GM23338 (cell line): Measurements from ENCODE around the gene MAGI3. TPM values are rescaled to one million over a fixed set of nuclear protein-coding genes. Genes with fewer than 3 reads are reported as not detected.

Experiments used
- ATAC-seq: fragments of 200-7000 bp; cut with Tn5 transposase; 3 replicates; pipeline ENCODE4 v1.9.1; 2020
- DNase-seq: peaks from one replicate; pipeline ENCODE4 v3.0.0-alpha.2; 2015; ENCODE audit warnings: low spot score
- H2AFZ ChIP-seq: fragments of 200-600 bp; sonication (generic); 2 replicates; pipeline ENCODE4 v1.8.0; 2016; ENCODE audit warnings: antibody characterized with exemption, mild to moderate bottlenecking, moderate library complexity
- H3F3A ChIP-seq: fragments of 200-600 bp; sonication (generic); replicated peaks from 2 replicates; pipeline ENCODE4 v1.8.0; 2017; ENCODE audit warnings: antibody characterized with exemption, mixed run types, low read depth
- H3K27ac ChIP-seq: fragments of 200-600 bp; sonication (generic); 2 replicates; pipeline ENCODE4 v1.6.1; 2016; ENCODE audit warnings: low read depth
- H3K27me3 ChIP-seq: fragments of 200-600 bp; sonication (generic); 2 replicates; pipeline ENCODE4 v1.8.0; 2016; ENCODE audit warnings: mild to moderate bottlenecking, mixed run types, moderate library complexity; ENCODE audit not compliant: insufficient read depth
- H3K36me3 ChIP-seq: fragments of 200-600 bp; sonication (generic); 2 replicates; pipeline ENCODE4 v1.8.0; 2016; ENCODE audit warnings: mild to moderate bottlenecking; ENCODE audit not compliant: insufficient read depth
- H3K4me1 ChIP-seq: fragments of 200-600 bp; sonication (generic); 2 replicates; pipeline ENCODE4 v1.8.0; 2016; ENCODE audit warnings: mild to moderate bottlenecking, moderate library complexity; ENCODE audit not compliant: insufficient read depth
- H3K4me2 ChIP-seq: fragments of 200-600 bp; sonication (generic); 2 replicates; pipeline ENCODE4 v1.7.1; 2017; ENCODE audit warnings: mixed run types
- H3K4me3 ChIP-seq: fragments of 200-600 bp; sonication (generic); 2 replicates; pipeline ENCODE4 v1.6.1; 2016; ENCODE audit warnings: mixed run types
- H3K79me2 ChIP-seq: fragments of 200-600 bp; sonication (generic); replicated peaks from 2 replicates; pipeline ENCODE4 v1.8.0; 2017; ENCODE audit warnings: mild to moderate bottlenecking; ENCODE audit not compliant: insufficient read depth
- H3K9me2 ChIP-seq: fragments of 200-600 bp; sonication (generic); 2 replicates; pipeline ENCODE4 v1.8.0; 2017; ENCODE audit not compliant: insufficient read depth
- H4K20me1 ChIP-seq: fragments of 200-600 bp; sonication (generic); replicated peaks from 2 replicates; pipeline ENCODE4 v1.8.0; 2017; ENCODE audit warnings: mild to moderate bottlenecking; ENCODE audit not compliant: insufficient read depth
- H3K27ac Mint-ChIP-seq: 2 replicates; pipeline ENCODE4 v1.8.0; 2020; ENCODE audit warnings: inconsistent platforms, mild to moderate bottlenecking, moderate library complexity, mixed read lengths
- H3K27me3 Mint-ChIP-seq: 3 replicates; pipeline ENCODE4 v1.8.0; 2022; ENCODE audit warnings: low read depth, mild to moderate bottlenecking, moderate library complexity, mixed read lengths, inconsistent platforms; ENCODE audit not compliant: insufficient read depth, poor library complexity
- H3K36me3 Mint-ChIP-seq: 3 replicates; pipeline ENCODE4 v1.8.0; 2021; ENCODE audit warnings: low read depth, mild to moderate bottlenecking, inconsistent platforms, moderate library complexity, mixed read lengths
- H3K4me1 Mint-ChIP-seq: 3 replicates; pipeline ENCODE4 v1.8.0; 2020; ENCODE audit warnings: mild to moderate bottlenecking, inconsistent platforms, mixed read lengths
- H3K4me3 Mint-ChIP-seq: 3 replicates; pipeline ENCODE4 v1.8.0; 2021; ENCODE audit warnings: moderate library complexity, mild to moderate bottlenecking, inconsistent platforms, mixed read lengths
- H3K9me3 Mint-ChIP-seq: 3 replicates; pipeline ENCODE4 v1.8.0; 2020; ENCODE audit warnings: moderate library complexity, mild to moderate bottlenecking, inconsistent platforms, mixed read lengths
- CREB1 ChIP-seq: fragments of 250-450 bp; sonication (Bioruptor Pico); IDR thresholded peaks from 2 replicates; pipeline ENCODE4 v1.5.0; 2020; ENCODE audit warnings: low read depth, mild to moderate bottlenecking, moderate library complexity
- EZH2 ChIP-seq: fragments of 200-600 bp; sonication (generic); IDR thresholded peaks from one replicate; pipeline ENCODE4 v1.8.0; 2017; ENCODE audit warnings: antibody characterized with exemption, mild to moderate bottlenecking, low read depth; ENCODE audit not compliant: unreplicated experiment
- EZH2phosphoT487 ChIP-seq: fragments of 200-600 bp; sonication (generic); IDR thresholded peaks from one replicate; pipeline ENCODE4 v1.8.1; 2018; ENCODE audit warnings: antibody characterized with exemption; ENCODE audit not compliant: unreplicated experiment
- JUNB ChIP-seq: IDR thresholded peaks from one replicate; pipeline ENCODE4 v1.6.1; 2016; ENCODE audit warnings: antibody characterized with exemption; ENCODE audit not compliant: unreplicated experiment
- NANOG ChIP-seq: IDR thresholded peaks from 2 replicates; pipeline ENCODE4 v1.6.1; 2016; ENCODE audit warnings: antibody characterized with exemption, borderline replicate concordance
- POLR2AphosphoS5 ChIP-seq: IDR thresholded peaks from 2 replicates; pipeline ENCODE4 v1.6.1; 2016; ENCODE audit warnings: antibody characterized with exemption, low read depth
- REST ChIP-seq: IDR thresholded peaks from one replicate; pipeline ENCODE4 v1.6.1; 2018; ENCODE audit warnings: antibody characterized with exemption; ENCODE audit not compliant: unreplicated experiment
- STAT1 ChIP-seq: IDR thresholded peaks from one replicate; pipeline ENCODE4 v1.6.1; 2016; ENCODE audit warnings: antibody characterized with exemption; ENCODE audit not compliant: unreplicated experiment
- ZNF114 ChIP-seq: fragments of 250-450 bp; sonication (Bioruptor Pico); IDR thresholded peaks from 2 replicates; pipeline ENCODE4 v1.5.0; 2020; ENCODE audit warnings: mild to moderate bottlenecking, moderate library complexity
- ZNF331 ChIP-seq: fragments of 250-450 bp; sonication (Bioruptor Pico); IDR thresholded peaks from 2 replicates; pipeline ENCODE4 v1.5.0; 2020; ENCODE audit warnings: low read depth, mild to moderate bottlenecking, moderate library complexity
- ZNF462 ChIP-seq: fragments of 250-450 bp; sonication (Bioruptor Pico); IDR thresholded peaks from 2 replicates; pipeline ENCODE4 v1.5.0; 2020; ENCODE audit warnings: mild to moderate bottlenecking, moderate library complexity
- polyA plus RNA-seq: library from polyadenylated mRNA; unstranded; fragments of >200 nt; fragmentation: Nextera tagmentation; extraction: Ambion mirVana; gene quantifications from 2 replicates; pipeline ENCODE4 v1.2.1, GENCODE V29; 2016
- total RNA-seq: library from RNA; depleted of rRNA; stranded (reverse); fragments of >200 nt; shearing (Covaris generic); gene quantifications from 2 replicates; pipeline ENCODE4 v1.2.3, GENCODE V29; 2014
- TF ChIP-seq, protein P1 (sequence below), 2 experiments: fragments of 200-600 bp in 1 of 2; sonication (generic) in 1 of 2; conservative IDR thresholded peaks; 2 replicates each; pipeline versions ENCODE4 v1.5.1 to v1.6.1; 2016 to 2017; ENCODE audit warnings: antibody characterized with exemption in 2 of 2, low read depth in 2 of 2, mild to moderate bottlenecking in 2 of 2, moderate library complexity in 1 of 2
- TF ChIP-seq, protein P2 (sequence below): IDR thresholded peaks from 2 replicates; pipeline ENCODE4 v1.6.1; 2016; ENCODE audit warnings: antibody characterized with exemption

Gene MAGI3
- total and polyA plus RNA-seq, 2 experiments from 2014 or later: 3.9 to 10.0 TPM

DNA sequence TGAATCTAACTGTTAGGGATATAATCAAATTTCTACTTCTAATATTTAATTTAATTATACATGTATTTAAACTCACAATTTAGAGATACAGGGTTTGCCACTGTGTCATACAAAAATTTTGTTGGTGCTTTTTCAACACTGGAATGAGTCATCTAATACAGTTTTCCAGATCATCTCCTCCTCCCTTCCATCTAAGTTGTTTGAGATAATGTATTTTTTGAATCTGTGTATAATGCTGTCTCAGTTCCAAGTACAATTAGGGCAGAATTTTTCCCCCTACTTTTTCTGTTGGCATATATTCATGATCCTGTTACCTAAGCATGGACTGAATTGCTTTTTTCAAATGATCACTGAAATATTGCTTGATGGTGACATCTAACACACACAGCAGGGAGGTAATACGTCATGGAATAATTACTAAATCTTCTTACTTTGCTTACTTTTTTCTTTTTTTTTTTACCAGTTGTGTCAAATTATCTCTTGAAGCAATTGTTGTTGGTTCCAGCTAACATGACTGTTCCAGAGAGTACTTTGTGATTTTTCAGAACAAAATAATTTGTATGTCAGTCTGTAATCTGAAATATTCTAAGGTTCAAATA is 146.0 kb downstream of the MAGI3 start:
- Mint-ChIP-seq H3K27ac (no peak overlapping the region), H3K9me3 (no peaks in the 10 kb centered on the region), H3K4me3 (no peak overlapping the region), H3K27me3 (no peaks in the 10 kb centered on the region), H3K36me3 (no peaks in the 10 kb centered on the region), H3K4me1 (peaks cover 2% of the 10 kb centered on the region; the same call in 2 of the 3 replicates)
- Histone ChIP-seq H3K9me2 (no peaks in the 10 kb centered on the region), H3K79me2 (no peaks in the 10 kb centered on the region), H3K27me3 (no peaks in the 10 kb centered on the region), H3K4me2 (no peak overlapping the region), H2AFZ (no peak overlapping the region), H3F3A (no peaks in the 10 kb centered on the region), H3K27ac (no peak overlapping the region), H4K20me1 (no peaks in the 10 kb centered on the region), H3K36me3 (no peaks in the 10 kb centered on the region), H3K4me1 (no peaks in the 10 kb centered on the region; the same call in 1 of the 2 replicates), H3K4me3 (no peak overlapping the region)
- TF ChIP-seq POLR2AphosphoS5: no peak
- no peak for TF ChIP-seq ZNF114 (CRISPR knock-in tag)
- no peak for TF ChIP-seq EZH2
- TF ChIP-seq ZNF331 (CRISPR knock-in tag): no peak
- no peak for TF ChIP-seq STAT1
- TF ChIP-seq, protein P1, sequence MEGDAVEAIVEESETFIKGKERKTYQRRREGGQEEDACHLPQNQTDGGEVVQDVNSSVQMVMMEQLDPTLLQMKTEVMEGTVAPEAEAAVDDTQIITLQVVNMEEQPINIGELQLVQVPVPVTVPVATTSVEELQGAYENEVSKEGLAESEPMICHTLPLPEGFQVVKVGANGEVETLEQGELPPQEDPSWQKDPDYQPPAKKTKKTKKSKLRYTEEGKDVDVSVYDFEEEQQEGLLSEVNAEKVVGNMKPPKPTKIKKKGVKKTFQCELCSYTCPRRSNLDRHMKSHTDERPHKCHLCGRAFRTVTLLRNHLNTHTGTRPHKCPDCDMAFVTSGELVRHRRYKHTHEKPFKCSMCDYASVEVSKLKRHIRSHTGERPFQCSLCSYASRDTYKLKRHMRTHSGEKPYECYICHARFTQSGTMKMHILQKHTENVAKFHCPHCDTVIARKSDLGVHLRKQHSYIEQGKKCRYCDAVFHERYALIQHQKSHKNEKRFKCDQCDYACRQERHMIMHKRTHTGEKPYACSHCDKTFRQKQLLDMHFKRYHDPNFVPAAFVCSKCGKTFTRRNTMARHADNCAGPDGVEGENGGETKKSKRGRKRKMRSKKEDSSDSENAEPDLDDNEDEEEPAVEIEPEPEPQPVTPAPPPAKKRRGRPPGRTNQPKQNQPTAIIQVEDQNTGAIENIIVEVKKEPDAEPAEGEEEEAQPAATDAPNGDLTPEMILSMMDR (conservative IDR thresholded peaks at IDR 0.05; ENCODE audit: low read depth in 2 of 2): no peak
- TF ChIP-seq CREB1: no peak
- TF ChIP-seq EZH2phosphoT487: no peak
- TF ChIP-seq, protein P2, sequence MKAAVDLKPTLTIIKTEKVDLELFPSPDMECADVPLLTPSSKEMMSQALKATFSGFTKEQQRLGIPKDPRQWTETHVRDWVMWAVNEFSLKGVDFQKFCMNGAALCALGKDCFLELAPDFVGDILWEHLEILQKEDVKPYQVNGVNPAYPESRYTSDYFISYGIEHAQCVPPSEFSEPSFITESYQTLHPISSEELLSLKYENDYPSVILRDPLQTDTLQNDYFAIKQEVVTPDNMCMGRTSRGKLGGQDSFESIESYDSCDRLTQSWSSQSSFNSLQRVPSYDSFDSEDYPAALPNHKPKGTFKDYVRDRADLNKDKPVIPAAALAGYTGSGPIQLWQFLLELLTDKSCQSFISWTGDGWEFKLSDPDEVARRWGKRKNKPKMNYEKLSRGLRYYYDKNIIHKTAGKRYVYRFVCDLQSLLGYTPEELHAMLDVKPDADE: no peak
- no peak for TF ChIP-seq ZNF462
- TF ChIP-seq NANOG: no peak
- no peak for TF ChIP-seq JUNB
- no peak for TF ChIP-seq REST
- DNase-seq: no peak
- ATAC-seq: no peak
